Liver (tissue), 9 donors: Measurements from ENCODE around the gene ACP1. TPM values are rescaled to one million over a fixed set of nuclear protein-coding genes. Genes with fewer than 3 reads are reported as not detected.

Experiments used
- DNase-seq: peaks from one replicate; pipeline ENCODE4 v3.0.0-alpha.2; 2017; ENCODE audit warnings: low spot score
- H3K27ac ChIP-seq, 2 donors: one replicate each; pipeline ENCODE4 v1.7.0; 2013; ENCODE audit warnings: inconsistent platforms in 2 of 2, low read length in 2 of 2, control low read depth in 1 of 2, low read depth in 1 of 2, mild to moderate bottlenecking in 1 of 2
- H3K27me3 ChIP-seq, 4 donors: one replicate each; pipeline versions ENCODE4 v1.6.1 to v1.7.0; 2013; ENCODE audit warnings: low read length in 3 of 4, inconsistent platforms in 1 of 4, mild to moderate bottlenecking in 1 of 4, moderate library complexity in 1 of 4; ENCODE audit not compliant: control insufficient read depth in 4 of 4, insufficient read depth in 4 of 4
- H3K36me3 ChIP-seq, 4 donors: one replicate each; pipeline versions ENCODE4 v1.6.1 to v1.7.0; 2013; ENCODE audit warnings: low read length in 3 of 4, mild to moderate bottlenecking in 3 of 4, low read depth in 1 of 4, moderate library complexity in 1 of 4; ENCODE audit not compliant: control insufficient read depth in 4 of 4, insufficient read depth in 3 of 4
- H3K4me1 ChIP-seq, 4 donors: one replicate each; pipeline versions ENCODE4 v1.6.1 to v1.7.0; 2013; ENCODE audit warnings: low read length in 3 of 4, mild to moderate bottlenecking in 3 of 4, moderate library complexity in 1 of 4; ENCODE audit not compliant: control insufficient read depth in 4 of 4, insufficient read depth in 4 of 4
- H3K4me3 ChIP-seq, 3 donors: one replicate each; pipeline versions ENCODE4 v1.6.1 to v1.7.0; 2013; ENCODE audit warnings: low read length in 3 of 3, control low read depth in 1 of 3, low read depth in 1 of 3, mild to moderate bottlenecking in 1 of 3
- H3K9ac ChIP-seq, 2 donors: one replicate each; pipeline ENCODE4 v1.7.0; 2013; ENCODE audit warnings: low read length in 2 of 2, mild to moderate bottlenecking in 2 of 2, moderate library complexity in 2 of 2, control low read depth in 1 of 2, low read depth in 1 of 2
- H3K9me3 ChIP-seq, 4 donors: one replicate each; pipeline versions ENCODE4 v1.6.1 to v1.7.0; 2013; ENCODE audit warnings: low read length in 3 of 4; ENCODE audit not compliant: control insufficient read depth in 4 of 4
- ATF3 ChIP-seq: IDR thresholded peaks from 2 replicates; pipeline ENCODE4 v1.6.1; 2016; ENCODE audit warnings: antibody characterized with exemption
- CTCF ChIP-seq: fragments of 150-350 bp; IDR thresholded peaks from 2 replicates; pipeline ENCODE4 v1.5.1; 2017; ENCODE audit warnings: improper control_type of control experiment, low read depth, low read length; ENCODE audit not compliant: missing input control
- FOXA1 ChIP-seq: IDR thresholded peaks from 2 replicates; pipeline ENCODE4 v1.6.1; 2016; ENCODE audit warnings: antibody characterized with exemption
- GABPA ChIP-seq, 2 donors: IDR thresholded peaks in 1 of 2; conservative IDR thresholded peaks in 1 of 2; 2 replicates each; pipeline ENCODE4 v1.6.1; 2016; ENCODE audit warnings: antibody characterized with exemption in 2 of 2, mild to moderate bottlenecking in 1 of 2, moderate library complexity in 1 of 2
- HNF4G ChIP-seq: IDR thresholded peaks from 2 replicates; pipeline ENCODE4 v1.6.1; 2016; ENCODE audit warnings: antibody characterized with exemption
- JUND ChIP-seq, 2 donors: IDR thresholded peaks; 2 replicates each; pipeline ENCODE4 v1.6.1; 2016; ENCODE audit warnings: antibody characterized with exemption in 2 of 2
- NR2F2 ChIP-seq: IDR thresholded peaks from 2 replicates; pipeline ENCODE4 v1.6.1; 2016; ENCODE audit warnings: antibody characterized with exemption
- RAD21 ChIP-seq, 2 donors: IDR thresholded peaks; 2 replicates each; pipeline ENCODE4 v1.6.1; 2016; ENCODE audit warnings: antibody characterized with exemption in 2 of 2, mild to moderate bottlenecking in 2 of 2
- REST ChIP-seq: IDR thresholded peaks from 2 replicates; pipeline ENCODE4 v1.6.1; 2016; ENCODE audit warnings: antibody characterized with exemption, mild to moderate bottlenecking
- RXRA ChIP-seq, 2 donors: IDR thresholded peaks; 2 replicates each; pipeline ENCODE4 v1.6.1; 2017 to 2018; ENCODE audit warnings: antibody characterized with exemption in 2 of 2, mild to moderate bottlenecking in 1 of 2
- SP1 ChIP-seq: IDR thresholded peaks from 2 replicates; pipeline ENCODE4 v1.6.1; 2018; ENCODE audit warnings: antibody characterized with exemption, mild to moderate bottlenecking
- TAF1 ChIP-seq: conservative IDR thresholded peaks from 2 replicates; pipeline ENCODE4 v1.6.1; 2016; ENCODE audit warnings: antibody characterized with exemption, mild to moderate bottlenecking
- ZBTB33 ChIP-seq: IDR thresholded peaks from 2 replicates; pipeline ENCODE4 v1.6.1; 2016; ENCODE audit warnings: antibody characterized with exemption
- WGBS: extraction: QIAGEN DNeasy Blood & Tissue Kit; methylation state at CpG from one replicate; pipeline ENCODE4 v1.1.7; 2013; 5-methylcytosine and 5-hydroxymethylcytosine counted together
- polyA plus RNA-seq, 2 donors: library from polyadenylated mRNA; stranded (reverse) in 1 of 2; unstranded in 1 of 2; fragments of 200-250 nt in 1 of 2; fragments of >200 nt in 1 of 2; fragmentation: Nextera tagmentation in 1 of 2; extraction: Ambion mirVana in 1 of 2; gene quantifications; one replicate each; pipeline versions ENCODE4 v1.2.1 to v1.2.3, GENCODE V29; 2013 to 2015
- total RNA-seq, 2 donors: library from RNA; depleted of rRNA; stranded (reverse); fragments of >200 nt; gene quantifications; one replicate each; pipeline ENCODE4 v1.2.3, GENCODE V29; 2014
- donor health status: healthy.
- donor health status: healthy.
- donor health status: healthy.
- donor health status: healthy.
- donor health status: healthy.

Gene ACP1
- total and polyA plus RNA-seq, 4 donors = 59.9 to 115 (median 75.7) TPM

GRCh38 chr2:279366-279765 is 14.6 kb downstream of the ACP1 start:
- TF ChIP-seq TAF1 (no peak), NR2F2 (no peak), REST (no peak), GABPA (IDR thresholded peaks at IDR 0.05 in 1 of 2, conservative IDR thresholded peaks at IDR 0.05 in 1 of 2) (no peak), RXRA (IDR thresholded peaks at IDR 0.05) (no peak), RAD21 (IDR thresholded peaks at IDR 0.05) (no peak), CTCF (no peak), HNF4G (no peak), ATF3 (no peak)
- H3K36me3 ChIP-seq = peaks cover 4 to 43% (median 26%) of the 10 kb centered on the region in 4 donors
- no peak overlapping the region for H3K27ac ChIP-seq
- 73% methylated on average over 4 of the region's 4 CpGs for WGBS
- no peak overlapping the region for H3K9ac ChIP-seq
- DNase-seq = no peak
- no peaks in the 10 kb centered on the region for H3K9me3 ChIP-seq
- peaks cover 0 to 2% (median 0%) of the 10 kb centered on the region in 4 donors for H3K4me1 ChIP-seq
- H3K4me3 ChIP-seq = no peak overlapping the region
- H3K27me3 ChIP-seq = no peaks in the 10 kb centered on the region

GRCh38 chr2:279956-280649 is 15.4 kb downstream of the ACP1 start:
- no peak overlapping the region for H3K9ac ChIP-seq
- H3K36me3 ChIP-seq = peaks cover 4 to 43% (median 26%) of the 10 kb centered on the region in 4 donors
- 77% methylated on average over 4 of the region's 4 CpGs for WGBS
- H3K27me3 ChIP-seq = no peaks in the 10 kb centered on the region
- no peak overlapping the region for H3K27ac ChIP-seq
- no peak overlapping the region for H3K4me3 ChIP-seq
- H3K4me1 ChIP-seq = peaks cover 0 to 2% (median 0%) of the 10 kb centered on the region in 4 donors
- no peaks in the 10 kb centered on the region for H3K9me3 ChIP-seq
- TF ChIP-seq GABPA (IDR thresholded peaks at IDR 0.05 in 1 of 2, conservative IDR thresholded peaks at IDR 0.05 in 1 of 2) = no peak
- no peak for TF ChIP-seq FOXA1
- TF ChIP-seq JUND (IDR thresholded peaks at IDR 0.05) = no peak
- no peak for DNase-seq

GRCh38 chr2:280650-281110 is 15.9 kb downstream of the ACP1 start:
- WGBS = 71% methylated on average over 7 of the region's 7 CpGs
- Histone ChIP-seq H3K27ac (no peak overlapping the region), H3K9ac (no peak overlapping the region), H3K36me3 (peaks cover 4 to 43% (median 24%) of the 10 kb centered on the region in 4 donors), H3K27me3 (no peaks in the 10 kb centered on the region), H3K9me3 (no peaks in the 10 kb centered on the region), H3K4me3 (no peak overlapping the region), H3K4me1 (peaks cover 0 to 2% (median 0%) of the 10 kb centered on the region in 4 donors)
- DNase-seq = no peak
- peak; percentile 53 for TF ChIP-seq NR2F2
- TF ChIP-seq ZBTB33 = no peak
- peak; percentile 60 for TF ChIP-seq SP1
